ENCODE results near the gene CCDC12.

CCDC12 gene

DNA sequence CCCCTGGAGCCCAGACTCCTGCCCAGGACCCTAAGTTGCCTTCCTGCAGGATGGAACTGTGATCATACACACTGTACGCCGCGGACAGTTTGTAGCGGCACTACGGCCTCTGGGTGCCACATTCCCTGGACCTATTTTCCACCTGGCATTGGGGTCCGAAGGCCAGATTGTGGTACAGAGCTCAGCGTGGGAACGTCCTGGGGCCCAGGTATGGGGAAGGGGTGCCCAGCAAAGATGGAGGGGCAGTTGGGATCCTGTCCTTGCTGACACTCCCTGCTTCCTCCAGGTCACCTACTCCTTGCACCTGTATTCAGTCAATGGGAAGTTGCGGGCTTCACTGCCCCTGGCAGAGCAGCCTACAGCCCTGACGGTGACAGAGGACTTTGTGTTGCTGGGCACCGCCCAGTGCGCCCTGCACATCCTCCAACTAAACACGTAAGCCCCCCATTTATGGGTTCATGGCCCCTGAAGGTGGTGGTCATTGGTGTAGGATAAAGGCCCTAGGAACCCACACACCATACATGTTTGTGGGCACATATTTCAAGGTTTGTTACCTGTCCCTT lies 31.8 kb upstream of the CCDC12 start:
- DNase-seq (ENCODE audit: extremely low spot score) = no peak
- POLR2A ChIA-PET = no interaction called here
- CTCF ChIA-PET = interaction anchor here (1.5 kb wide), 1 partner anchor 10 kb away, joined by 4 read pairs; no protein-coding TSS in a partner anchor
- TF ChIP-seq, protein P1, sequence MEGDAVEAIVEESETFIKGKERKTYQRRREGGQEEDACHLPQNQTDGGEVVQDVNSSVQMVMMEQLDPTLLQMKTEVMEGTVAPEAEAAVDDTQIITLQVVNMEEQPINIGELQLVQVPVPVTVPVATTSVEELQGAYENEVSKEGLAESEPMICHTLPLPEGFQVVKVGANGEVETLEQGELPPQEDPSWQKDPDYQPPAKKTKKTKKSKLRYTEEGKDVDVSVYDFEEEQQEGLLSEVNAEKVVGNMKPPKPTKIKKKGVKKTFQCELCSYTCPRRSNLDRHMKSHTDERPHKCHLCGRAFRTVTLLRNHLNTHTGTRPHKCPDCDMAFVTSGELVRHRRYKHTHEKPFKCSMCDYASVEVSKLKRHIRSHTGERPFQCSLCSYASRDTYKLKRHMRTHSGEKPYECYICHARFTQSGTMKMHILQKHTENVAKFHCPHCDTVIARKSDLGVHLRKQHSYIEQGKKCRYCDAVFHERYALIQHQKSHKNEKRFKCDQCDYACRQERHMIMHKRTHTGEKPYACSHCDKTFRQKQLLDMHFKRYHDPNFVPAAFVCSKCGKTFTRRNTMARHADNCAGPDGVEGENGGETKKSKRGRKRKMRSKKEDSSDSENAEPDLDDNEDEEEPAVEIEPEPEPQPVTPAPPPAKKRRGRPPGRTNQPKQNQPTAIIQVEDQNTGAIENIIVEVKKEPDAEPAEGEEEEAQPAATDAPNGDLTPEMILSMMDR (IDR thresholded peaks at IDR 0.05; ENCODE audit: control extremely low read depth, extremely low read depth, low read depth, missing control alignments) = no peak

DNA sequence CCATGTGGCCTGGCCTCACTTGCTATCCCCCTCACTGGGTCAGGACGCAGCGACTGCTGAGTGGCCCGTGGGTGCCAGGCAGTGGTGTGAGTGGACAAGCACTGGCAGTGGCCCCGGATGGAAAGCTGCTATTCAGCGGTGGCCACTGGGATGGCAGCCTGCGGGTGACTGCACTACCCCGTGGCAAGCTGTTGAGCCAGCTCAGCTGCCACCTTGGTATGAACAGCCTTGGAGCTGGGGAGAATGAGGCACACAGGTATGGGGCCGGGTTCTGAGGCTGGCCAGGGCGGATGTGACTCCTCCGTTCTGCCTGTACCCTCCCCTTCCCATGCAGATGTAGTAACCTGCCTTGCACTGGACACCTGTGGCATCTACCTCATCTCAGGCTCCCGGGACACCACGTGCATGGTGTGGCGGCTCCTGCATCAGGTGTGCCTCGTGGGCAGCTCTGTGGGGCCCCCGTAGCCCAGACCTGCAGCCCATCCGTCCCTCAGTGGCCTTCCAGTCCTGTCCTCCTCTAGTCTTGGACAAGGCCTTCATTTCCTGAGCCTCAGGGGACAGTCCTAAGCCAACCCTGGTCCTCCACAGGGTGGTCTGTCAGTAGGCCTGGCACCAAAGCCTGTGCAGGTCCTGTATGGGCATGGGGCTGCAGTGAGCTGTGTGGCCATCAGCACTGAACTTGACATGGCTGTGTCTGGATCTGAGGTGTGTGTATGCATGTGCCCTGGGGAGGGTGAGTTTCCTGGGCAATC lies 31.1 kb upstream of the CCDC12 start:
- no peak for DNase-seq (ENCODE audit: extremely low spot score)
- TF ChIP-seq, protein P1 (IDR thresholded peaks at IDR 0.05; ENCODE audit: control extremely low read depth, extremely low read depth, low read depth, missing control alignments) = no peak
- CTCF ChIA-PET = interaction anchor here (1.8 to 1.9 kb wide), 2 partner anchors 28 to 37 kb away, joined by 5 to 6 read pairs; partner anchors contain the start of gene NBEAL2
- POLR2A ChIA-PET = interaction anchor here (0.5 kb wide), 1 partner anchor 28 kb away, joined by 4 read pairs; no protein-coding TSS in a partner anchor

DNA sequence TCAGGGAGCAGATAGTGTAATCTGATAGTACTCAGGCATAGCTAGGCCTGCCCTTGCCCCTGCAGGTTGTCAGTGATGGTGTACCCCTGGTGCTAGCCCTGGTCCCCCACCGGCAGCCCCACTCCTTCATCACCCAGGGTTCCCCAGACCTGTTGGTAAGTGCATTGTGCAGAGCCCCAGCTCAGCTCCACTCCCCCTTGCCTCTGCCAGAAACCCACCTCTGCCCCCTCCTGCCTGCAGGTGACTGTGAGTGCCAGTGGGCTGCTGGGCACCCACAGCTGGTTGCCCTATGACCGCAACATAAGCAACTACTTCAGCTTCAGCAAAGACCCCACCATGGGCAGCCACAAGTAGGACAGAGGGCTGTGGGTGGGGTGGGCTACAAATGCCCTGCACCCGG lies 30.5 kb upstream of the CCDC12 start:
- TF ChIP-seq, protein P1 (IDR thresholded peaks at IDR 0.05; ENCODE audit: control extremely low read depth, extremely low read depth, low read depth, missing control alignments) = no peak
- no peak for DNase-seq (ENCODE audit: extremely low spot score)
- CTCF ChIA-PET = interaction anchor here (1.3 to 1.9 kb wide), 3 partner anchors 27 to 112 kb away, joined by 3 to 6 read pairs (median 5); partner anchors contain the start of gene NBEAL2
- POLR2A ChIA-PET = interaction anchor here (0.6 kb wide), 1 partner anchor 1953 kb away, joined by 3 read pairs; no protein-coding TSS in a partner anchor

DNA sequence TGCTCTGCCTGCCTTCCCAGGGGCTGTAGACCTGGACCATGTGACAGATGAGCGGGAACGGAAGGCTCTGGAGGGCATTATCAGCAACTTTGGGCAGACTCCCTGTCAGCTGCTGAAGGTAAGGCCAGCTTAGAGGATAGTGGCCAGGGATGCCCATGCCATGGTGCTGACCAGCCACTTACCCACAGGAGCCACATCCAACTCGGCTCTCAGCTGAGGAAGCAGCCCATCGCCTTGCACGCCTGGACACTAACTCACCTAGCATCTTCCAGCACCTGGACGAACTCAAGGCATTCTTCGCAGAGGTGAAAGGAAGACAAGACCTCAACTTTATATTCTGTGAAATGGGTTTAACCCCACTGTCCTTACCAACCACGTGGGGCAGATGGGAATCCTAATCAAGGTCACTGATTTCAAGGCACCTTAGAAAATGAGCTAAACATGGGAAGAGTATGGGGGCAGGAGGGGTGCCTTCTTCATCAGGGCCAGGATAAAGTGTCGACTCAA lies 29.7 kb upstream of the CCDC12 start:
- no peak for DNase-seq (ENCODE audit: extremely low spot score)
- TF ChIP-seq, protein P1 (IDR thresholded peaks at IDR 0.05; ENCODE audit: control extremely low read depth, extremely low read depth, low read depth, missing control alignments) = no peak
- ChIA-PET POLR2A (no interaction called here), CTCF (interaction anchor here (1.0 to 1.9 kb wide), 5 partner anchors 26 to 244 kb away, joined by 3 to 6 read pairs (median 3); partner anchors contain the start of gene NBEAL2)

DNA sequence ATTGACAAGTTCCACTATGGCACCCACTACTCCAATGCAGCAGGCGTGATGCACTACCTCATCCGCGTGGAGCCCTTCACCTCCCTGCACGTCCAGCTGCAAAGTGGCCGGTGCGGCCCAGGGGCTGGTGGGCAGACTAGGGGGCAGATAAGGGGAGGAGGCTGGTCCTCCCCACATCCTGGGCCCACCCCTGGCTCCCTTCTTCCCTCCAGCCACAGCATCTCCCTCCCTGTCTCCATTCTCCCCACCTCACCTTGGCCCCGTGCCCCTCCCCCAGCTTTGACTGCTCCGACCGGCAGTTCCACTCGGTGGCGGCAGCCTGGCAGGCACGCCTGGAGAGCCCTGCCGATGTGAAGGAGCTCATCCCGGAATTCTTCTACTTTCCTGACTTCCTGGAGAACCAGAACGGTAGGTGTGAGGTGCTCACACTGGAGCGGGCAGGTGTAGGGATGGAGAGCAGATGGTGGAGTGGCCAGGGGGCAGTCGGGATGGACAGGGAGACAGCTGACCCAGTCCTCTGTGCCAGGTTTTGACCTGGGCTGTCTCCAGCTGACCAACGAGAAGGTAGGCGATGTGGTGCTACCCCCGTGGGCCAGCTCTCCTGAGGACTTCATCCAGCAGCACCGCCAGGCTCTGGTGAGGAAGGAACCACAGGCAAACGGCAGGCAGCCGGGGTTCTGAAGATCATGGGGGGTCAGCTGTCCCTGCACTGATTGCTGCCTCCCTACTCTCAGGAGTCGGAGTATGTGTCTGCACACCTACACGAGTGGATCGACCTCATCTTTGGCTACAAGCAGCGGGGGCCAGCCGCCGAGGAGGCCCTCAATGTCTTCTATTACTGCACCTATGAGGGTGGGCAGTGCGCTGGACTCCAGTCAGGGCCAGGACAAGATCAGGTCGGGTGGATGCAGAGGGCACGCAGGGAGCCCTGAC lies 28.9 kb upstream of the CCDC12 start:
- POLR2A ChIA-PET = no interaction called here

More for the DNA sequence above, 28.9 kb upstream of the CCDC12 start:
- TF ChIP-seq, protein P1 (IDR thresholded peaks at IDR 0.05; ENCODE audit: control extremely low read depth, extremely low read depth, low read depth, missing control alignments) = no peak
- no peak for DNase-seq (ENCODE audit: extremely low spot score)
- CTCF ChIA-PET = interaction anchor here (1.0 to 1.4 kb wide), 3 partner anchors 75 to 245 kb away, joined by 3 read pairs; no protein-coding TSS in a partner anchor

Measured in GM10248 (cell line).